B cell (primary cell): ENCODE results near the gene CRNN. TPM values are rescaled to one million over a fixed set of nuclear protein-coding genes. Genes with fewer than 3 reads are reported as not detected.

Experiments used
- ATAC-seq: fragments of 200-7000 bp; cut with Tn5 transposase; one replicate; pipeline ENCODE4 v1.10.0; 2021; ENCODE audit warnings: low read depth, mild to moderate bottlenecking, moderate number of reproducible peaks, moderate library complexity
- CTCF ChIA-PET: fragments of 350-600 bp; sonication (Branson Sonifier 250); formaldehyde crosslinking; loops from one replicate; lab custom pipeline; 2021; ENCODE audit warnings: antibody characterized with exemption, inconsistent platforms; lab: Charles Lee
- POLR2A ChIA-PET: fragments of 350-600 bp; sonication (Branson Sonifier 250); formaldehyde crosslinking; loops from one replicate; lab custom pipeline; 2021; ENCODE audit warnings: antibody characterized with exemption; lab: Charles Lee
- DNase-seq: peaks from one replicate; pipeline ENCODE4 v3.0.0; 2013
- H2AFZ ChIP-seq: 2 replicates; pipeline ENCODE4 v1.6.1; 2012; ENCODE audit warnings: mild to moderate bottlenecking, low read depth, low read length; ENCODE audit not compliant: insufficient read depth, poor library complexity, severe bottlenecking
- H3K27ac ChIP-seq, 2 donors: 1 replicate in 1 of 2; 2 replicates in 1 of 2; pipeline ENCODE4 v1.5.1; 2012 to 2013; ENCODE audit warnings: low read length in 2 of 2, mild to moderate bottlenecking in 2 of 2, moderate library complexity in 1 of 2
- H3K27me3 ChIP-seq, 4 experiments: fragments of 200-600 bp in 1 of 4; sonication (generic) in 1 of 4; replicated peaks in 1 of 4; 1 replicate in 2 of 4; 2 replicates in 2 of 4; pipeline versions ENCODE4 v1.6.1 to v1.7.0; 2013 to 2016; ENCODE audit warnings: low read length in 3 of 4, mild to moderate bottlenecking in 2 of 4, mixed read lengths in 1 of 4, moderate library complexity in 1 of 4; ENCODE audit not compliant: insufficient read depth in 4 of 4, control insufficient read depth in 3 of 4; ENCODE audit errors: control extremely low read depth in 1 of 4
- H3K36me3 ChIP-seq, 2 experiments: replicated peaks in 1 of 2; 1 replicate in 1 of 2; 2 replicates in 1 of 2; pipeline versions ENCODE4 v1.6.1 to v1.7.1; 2013; ENCODE audit warnings: low read length in 1 of 2; ENCODE audit not compliant: insufficient read depth in 2 of 2, control insufficient read depth in 1 of 2; ENCODE audit errors: control extremely low read depth in 1 of 2, extremely low read depth in 1 of 2
- H3K4me1 ChIP-seq, 2 donors: fragments of 200-600 bp in 1 of 2; sonication (generic) in 1 of 2; 1 replicate in 1 of 2; 2 replicates in 1 of 2; pipeline versions ENCODE4 v1.5.1 to v1.6.1; 2013 to 2017; ENCODE audit warnings: low read length in 2 of 2; ENCODE audit not compliant: control insufficient read depth in 2 of 2, insufficient read depth in 2 of 2
- H3K4me2 ChIP-seq: replicated peaks from 2 replicates; pipeline ENCODE3; 2012; ENCODE audit warnings: mild to moderate bottlenecking, low read depth, low read length; ENCODE audit not compliant: poor library complexity, severe bottlenecking
- H3K4me3 ChIP-seq, 5 experiments: fragments of 200-600 bp in 1 of 5; sonication (generic) in 1 of 5; 1 replicate in 3 of 5; 2 replicates in 2 of 5; pipeline versions ENCODE4 v1.5.1 to v1.7.0; 2011 to 2016; ENCODE audit warnings: low read length in 4 of 5, mild to moderate bottlenecking in 4 of 5, low read depth in 2 of 5, control low read depth in 1 of 5, moderate library complexity in 1 of 5; ENCODE audit not compliant: insufficient read depth in 1 of 5; ENCODE audit errors: control extremely low read depth in 1 of 5, extremely low read depth in 1 of 5
- H3K79me2 ChIP-seq: fragments of 200-600 bp; sonication (generic); one replicate; pipeline ENCODE4 v1.6.0; 2016; ENCODE audit warnings: low read length; ENCODE audit not compliant: control insufficient read depth, insufficient read depth
- H3K9ac ChIP-seq: fragments of 200-600 bp; sonication (generic); 2 replicates; pipeline ENCODE4 v1.6.1; 2017; ENCODE audit warnings: mild to moderate bottlenecking, low read length, moderate library complexity
- H3K9me3 ChIP-seq, 3 donors: one replicate each; pipeline versions ENCODE4 v1.6.1 to v1.7.1; 2013; ENCODE audit warnings: low read length in 2 of 3; ENCODE audit not compliant: control insufficient read depth in 2 of 3, insufficient read depth in 1 of 3; ENCODE audit errors: control extremely low read depth in 1 of 3
- H4K20me1 ChIP-seq: 2 replicates; pipeline ENCODE4 v1.6.0; 2012; ENCODE audit warnings: mild to moderate bottlenecking, low read length; ENCODE audit not compliant: insufficient read depth, control insufficient read depth, poor library complexity, severe bottlenecking
- H3K27ac Mint-ChIP-seq: one replicate; pipeline ENCODE4 v1.8.0; 2021; ENCODE audit warnings: mixed read lengths
- H3K27me3 Mint-ChIP-seq: one replicate; pipeline ENCODE4 v1.8.0; 2021; ENCODE audit warnings: mixed read lengths
- H3K4me1 Mint-ChIP-seq: one replicate; pipeline ENCODE4 v1.8.0; 2021; ENCODE audit warnings: mixed read lengths
- H3K4me3 Mint-ChIP-seq: one replicate; pipeline ENCODE4 v1.8.0; 2021; ENCODE audit warnings: mixed read lengths
- H3K9me3 Mint-ChIP-seq: one replicate; pipeline ENCODE4 v1.8.0; 2022; ENCODE audit warnings: mixed read lengths; ENCODE audit not compliant: insufficient read depth
- EZH2 ChIP-seq: IDR thresholded peaks from 2 replicates; pipeline ENCODE4 v1.6.1; 2012; ENCODE audit warnings: borderline replicate concordance, low read depth, mild to moderate bottlenecking, moderate library complexity, low read length; ENCODE audit not compliant: insufficient read depth, poor library complexity, severe bottlenecking
- WGBS: methylation state at CpG from one replicate; pipeline ENCODE4 v1.1.5; 2013; ENCODE audit warnings: missing lambda C conversion rate; ENCODE audit not compliant: insufficient coverage; 5-methylcytosine and 5-hydroxymethylcytosine counted together
- intact Hi-C: fragments of 100-400 bp; cut with micrococcal nuclease; formaldehyde crosslinking; loops from one replicate; pipeline ENCODE4 v1.10.0; 2022
- polyA plus RNA-seq: library from polyadenylated mRNA; depleted of rRNA; stranded (reverse); fragments of >200 nt; gene quantifications from 2 replicates; pipeline ENCODE4 v1.2.3, GENCODE V29; 2012
- total RNA-seq, 2 donors: library from RNA; stranded (reverse); fragments of 120-200 nt in 1 of 2; gene quantifications; 1 replicate in 1 of 2; 2 replicates in 1 of 2; pipeline versions ENCODE4 v1.2.3 to v1.2.4, GENCODE V29; 2013 to 2022
- TF ChIP-seq, protein P1 (sequence below): fragments of 200-600 bp; IDR thresholded peaks from one replicate; pipeline ENCODE4 v1.8.0; 2022; ENCODE audit warnings: antibody characterized with exemption, mild to moderate bottlenecking

Gene CRNN
- total and polyA plus RNA-seq, 2 donors (not counting 1 experiment from before 2014, with no cell fraction given), result not detected

DNA sequence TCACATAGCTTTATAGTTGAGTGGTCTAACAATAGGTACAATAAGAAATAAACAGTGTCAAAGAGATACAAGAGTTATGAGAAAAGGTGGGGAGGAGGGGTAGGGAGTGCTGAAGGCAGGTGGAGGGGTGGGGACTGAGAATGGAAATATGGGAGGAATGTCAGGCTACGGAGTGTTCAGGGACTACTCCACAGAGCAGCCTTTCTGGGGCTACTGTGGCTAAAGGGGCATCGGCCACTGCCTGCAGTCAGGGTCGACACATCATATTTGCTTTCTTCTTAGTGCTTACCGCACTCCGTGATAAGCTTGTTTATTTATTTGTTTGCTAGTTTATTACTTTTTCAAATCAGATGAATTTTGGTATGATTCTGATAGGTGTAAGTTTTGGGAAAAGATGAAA, 34.4 kb upstream of the CRNN start:
- H3K4me1 ChIP-seq, result no peaks in the 10 kb centered on the region
- POLR2A ChIA-PET, result no interaction called here
- no peaks in the 10 kb centered on the region for H3K79me2 ChIP-seq
- intact Hi-C loops, result no loop called here
- Mint-ChIP-seq H3K4me3 (no peak overlapping the region), H3K27me3 (peaks cover 4% of the 10 kb centered on the region), H3K4me1 (no peaks in the 10 kb centered on the region), H3K9me3 (no peaks in the 10 kb centered on the region), H3K27ac (no peak overlapping the region)
- H4K20me1 ChIP-seq, result no peaks in the 10 kb centered on the region
- DNase-seq (no peak), ATAC-seq (no peak)
- no peak overlapping the region for H3K27ac ChIP-seq
- no peak overlapping the region for H2AFZ ChIP-seq
- no peak overlapping the region for H3K4me3 ChIP-seq
- CTCF ChIA-PET, result interaction anchor here (0.9 to 2.3 kb wide), 4 partner anchors 7 to 263 kb away, joined by 3 to 24 read pairs (median 4); no protein-coding TSS in a partner anchor
- no peak overlapping the region for H3K9ac ChIP-seq
- no peaks in the 10 kb centered on the region for H3K36me3 ChIP-seq
- no peak overlapping the region for H3K4me2 ChIP-seq
- peaks cover 0 to 3% (median 0%) of the 10 kb centered on the region in 4 experiments for H3K27me3 ChIP-seq
- 100% methylated on average over 2 of the region's 5 CpGs for WGBS
- TF ChIP-seq EZH2, result no peak
- TF ChIP-seq, protein P1, sequence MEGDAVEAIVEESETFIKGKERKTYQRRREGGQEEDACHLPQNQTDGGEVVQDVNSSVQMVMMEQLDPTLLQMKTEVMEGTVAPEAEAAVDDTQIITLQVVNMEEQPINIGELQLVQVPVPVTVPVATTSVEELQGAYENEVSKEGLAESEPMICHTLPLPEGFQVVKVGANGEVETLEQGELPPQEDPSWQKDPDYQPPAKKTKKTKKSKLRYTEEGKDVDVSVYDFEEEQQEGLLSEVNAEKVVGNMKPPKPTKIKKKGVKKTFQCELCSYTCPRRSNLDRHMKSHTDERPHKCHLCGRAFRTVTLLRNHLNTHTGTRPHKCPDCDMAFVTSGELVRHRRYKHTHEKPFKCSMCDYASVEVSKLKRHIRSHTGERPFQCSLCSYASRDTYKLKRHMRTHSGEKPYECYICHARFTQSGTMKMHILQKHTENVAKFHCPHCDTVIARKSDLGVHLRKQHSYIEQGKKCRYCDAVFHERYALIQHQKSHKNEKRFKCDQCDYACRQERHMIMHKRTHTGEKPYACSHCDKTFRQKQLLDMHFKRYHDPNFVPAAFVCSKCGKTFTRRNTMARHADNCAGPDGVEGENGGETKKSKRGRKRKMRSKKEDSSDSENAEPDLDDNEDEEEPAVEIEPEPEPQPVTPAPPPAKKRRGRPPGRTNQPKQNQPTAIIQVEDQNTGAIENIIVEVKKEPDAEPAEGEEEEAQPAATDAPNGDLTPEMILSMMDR, result no peak
- H3K9me3 ChIP-seq, result no peaks in the 10 kb centered on the region

DNA sequence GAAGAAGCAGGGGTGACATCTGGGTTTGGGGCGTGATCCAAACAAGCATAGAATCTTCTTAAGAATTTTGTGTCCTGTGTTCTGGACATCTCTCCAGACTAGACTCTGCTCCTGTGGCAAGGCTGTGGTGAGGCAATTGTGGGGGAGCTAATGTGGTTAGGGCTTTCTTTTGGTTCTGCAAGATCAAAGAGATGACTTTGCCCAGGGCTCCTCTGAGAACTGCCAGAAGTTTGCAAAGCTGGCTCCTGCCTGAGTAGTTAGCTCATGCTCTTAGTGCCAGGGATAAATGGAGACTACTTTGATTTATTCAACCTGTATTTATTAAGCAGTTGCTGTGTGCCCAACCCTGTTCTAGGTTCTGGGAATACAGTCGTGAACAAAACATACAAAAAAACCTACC, 34.0 kb upstream of the CRNN start:
- Mint-ChIP-seq H3K27ac (no peak overlapping the region), H3K4me3 (no peak overlapping the region), H3K4me1 (no peaks in the 10 kb centered on the region), H3K9me3 (no peaks in the 10 kb centered on the region), H3K27me3 (peaks cover 4% of the 10 kb centered on the region)
- intact Hi-C loops, result no loop called here
- TF ChIP-seq, protein P1, result no peak
- TF ChIP-seq EZH2, result no peak
- Histone ChIP-seq H3K27ac (no peak overlapping the region), H3K27me3 (peaks cover 0 to 3% (median 0%) of the 10 kb centered on the region in 4 experiments), H3K4me2 (no peak overlapping the region), H3K9ac (no peak overlapping the region), H4K20me1 (no peaks in the 10 kb centered on the region), H2AFZ (no peak overlapping the region), H3K4me3 (no peak overlapping the region), H3K79me2 (no peaks in the 10 kb centered on the region), H3K4me1 (no peaks in the 10 kb centered on the region), H3K36me3 (no peaks in the 10 kb centered on the region), H3K9me3 (no peaks in the 10 kb centered on the region)
- DNase-seq, result no peak
- CTCF ChIA-PET, result interaction anchor here (1.0 to 2.3 kb wide), 2 partner anchors 11 to 12 kb away, joined by 3 to 24 read pairs; no protein-coding TSS in a partner anchor
- WGBS, result 0% methylated on average over 1 of the region's 2 CpGs
- POLR2A ChIA-PET, result no interaction called here
- no peak for ATAC-seq
